Activated CD4-positive, alpha-beta T cell treated with anti-CD3 and anti-CD28 coated beads, Interleukin-2, amount 10 ng/mL, durations not matched to agents 7 days and 5 days (primary cell): ENCODE data around the gene TMEM163. TPM values are rescaled to one million over a fixed set of nuclear protein-coding genes. Genes with fewer than 3 reads are reported as not detected.
"Not testable (repeated sequence)": the region's sequence is repeated elsewhere in the genome, so short reads cannot be mapped to it uniquely, and the experiment has no call there.

Experiments
- CTCF ChIA-PET: fragments of 350-600 bp; sonication (Branson Sonifier 250); formaldehyde crosslinking; loops from one replicate; lab custom pipeline; 2021; ENCODE audit warnings: antibody characterized with exemption; lab: Charles Lee
- POLR2A ChIA-PET: fragments of 350-600 bp; sonication (Branson Sonifier 250); formaldehyde crosslinking; loops from one replicate; lab custom pipeline; 2021; ENCODE audit warnings: antibody characterized with exemption; lab: Charles Lee
- DNase-seq: peaks from one replicate; pipeline ENCODE4 v3.0.0-alpha.2; 2020
- H3K27ac Mint-ChIP-seq: one replicate; pipeline ENCODE4 v1.8.0; 2021; ENCODE audit warnings: mild to moderate bottlenecking, moderate library complexity, mixed read lengths
- H3K27me3 Mint-ChIP-seq: one replicate; pipeline ENCODE4 v1.8.0; 2021; ENCODE audit warnings: mixed read lengths
- H3K36me3 Mint-ChIP-seq: one replicate; pipeline ENCODE4 v1.8.0; 2021; ENCODE audit warnings: low read depth, mixed read lengths
- H3K4me1 Mint-ChIP-seq: one replicate; pipeline ENCODE4 v1.8.0; 2021; ENCODE audit warnings: mixed read lengths
- H3K4me3 Mint-ChIP-seq: one replicate; pipeline ENCODE4 v1.8.0; 2021; ENCODE audit warnings: mild to moderate bottlenecking, moderate library complexity, mixed read lengths
- H3K9me3 Mint-ChIP-seq: one replicate; pipeline ENCODE4 v1.8.0; 2021; ENCODE audit warnings: mixed read lengths
- total RNA-seq, 2 experiments: library from RNA; stranded (reverse); gene quantifications; one replicate each; pipeline ENCODE4 v1.2.3, GENCODE V29; 2021

The TMEM163 gene
- total RNA-seq, 2 experiments from 2014 or later, result not detected

DNA sequence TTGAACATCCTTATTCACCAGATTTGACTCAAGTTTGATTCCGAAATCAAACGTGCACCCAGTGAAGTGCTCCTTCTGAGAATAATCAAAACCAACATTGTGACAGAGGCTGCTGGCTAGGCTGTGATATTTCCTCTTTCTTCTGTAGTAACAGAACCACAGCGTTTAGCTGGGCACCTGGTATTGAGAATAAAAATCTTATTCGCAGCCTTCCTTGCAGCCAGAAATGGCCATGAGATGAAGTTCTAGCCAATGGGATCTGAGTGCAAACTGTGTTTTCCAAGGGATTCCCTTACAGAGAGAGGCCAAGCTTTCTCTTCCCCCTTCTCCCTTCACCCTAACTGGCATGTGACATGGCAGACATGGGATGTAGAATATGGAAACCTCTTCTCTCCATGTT is 51.7 kb downstream of the TMEM163 start:
- H3K4me3 Mint-ChIP-seq, result no peak overlapping the region
- no peaks in the 10 kb centered on the region for H3K9me3 Mint-ChIP-seq
- ChIA-PET CTCF (no interaction called here), POLR2A (no interaction called here)
- DNase-seq, result no peak
- peaks cover 64% of the 10 kb centered on the region for H3K4me1 Mint-ChIP-seq
- peaks cover 5% of the 10 kb centered on the region for H3K36me3 Mint-ChIP-seq
- H3K27me3 Mint-ChIP-seq, result peaks cover 38% of the 10 kb centered on the region
- H3K27ac Mint-ChIP-seq, result peak overlapping the region; percentile 4

DNA sequence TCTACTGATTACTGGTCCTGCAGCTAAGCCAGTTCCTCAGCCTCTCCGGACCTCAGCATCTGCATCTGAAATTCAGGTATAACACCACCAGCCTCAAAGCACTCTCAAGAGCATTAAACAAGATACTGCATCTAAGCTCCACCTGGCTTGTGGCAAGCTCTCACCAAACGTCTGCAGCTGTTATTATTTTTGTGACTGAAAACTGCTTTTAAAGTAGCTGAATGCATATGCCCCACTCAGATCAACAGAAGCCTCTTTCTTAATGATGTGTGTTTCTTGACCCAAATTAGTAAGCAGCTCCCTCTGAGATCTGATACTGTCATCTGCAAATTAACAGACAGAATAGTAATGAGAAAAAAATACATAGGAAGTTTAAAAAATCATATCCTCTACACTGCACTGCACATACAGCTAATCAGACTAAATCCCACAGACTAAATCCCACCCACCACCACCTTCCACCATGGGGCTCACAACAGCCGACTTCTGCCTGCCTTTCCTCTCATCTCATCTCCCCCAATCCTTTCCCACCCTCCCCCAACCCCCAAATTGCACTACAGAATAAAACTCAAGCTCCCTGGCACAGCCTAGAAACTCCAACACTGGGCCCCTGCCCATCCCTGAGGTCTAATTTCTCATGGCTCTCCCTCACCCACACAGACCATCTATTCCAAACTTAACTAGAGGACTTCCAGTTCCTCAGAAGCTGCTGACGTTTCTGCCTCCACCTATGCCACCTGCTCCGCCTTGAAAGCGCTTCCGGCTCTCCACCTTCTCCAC is 52.9 kb downstream of the TMEM163 start:
- ChIA-PET POLR2A (no interaction called here), CTCF (interaction anchor here (1.1 to 1.4 kb wide), 2 partner anchors 9 to 22 kb away, joined by 3 to 5 read pairs; no protein-coding TSS in a partner anchor)
- Mint-ChIP-seq H3K9me3 (no peaks in the 10 kb centered on the region), H3K36me3 (no peaks in the 10 kb centered on the region), H3K27ac (no peak overlapping the region), H3K27me3 (peaks cover 38% of the 10 kb centered on the region), H3K4me3 (no peak overlapping the region), H3K4me1 (peaks cover 59% of the 10 kb centered on the region)
- DNase-seq, result no peak

DNA sequence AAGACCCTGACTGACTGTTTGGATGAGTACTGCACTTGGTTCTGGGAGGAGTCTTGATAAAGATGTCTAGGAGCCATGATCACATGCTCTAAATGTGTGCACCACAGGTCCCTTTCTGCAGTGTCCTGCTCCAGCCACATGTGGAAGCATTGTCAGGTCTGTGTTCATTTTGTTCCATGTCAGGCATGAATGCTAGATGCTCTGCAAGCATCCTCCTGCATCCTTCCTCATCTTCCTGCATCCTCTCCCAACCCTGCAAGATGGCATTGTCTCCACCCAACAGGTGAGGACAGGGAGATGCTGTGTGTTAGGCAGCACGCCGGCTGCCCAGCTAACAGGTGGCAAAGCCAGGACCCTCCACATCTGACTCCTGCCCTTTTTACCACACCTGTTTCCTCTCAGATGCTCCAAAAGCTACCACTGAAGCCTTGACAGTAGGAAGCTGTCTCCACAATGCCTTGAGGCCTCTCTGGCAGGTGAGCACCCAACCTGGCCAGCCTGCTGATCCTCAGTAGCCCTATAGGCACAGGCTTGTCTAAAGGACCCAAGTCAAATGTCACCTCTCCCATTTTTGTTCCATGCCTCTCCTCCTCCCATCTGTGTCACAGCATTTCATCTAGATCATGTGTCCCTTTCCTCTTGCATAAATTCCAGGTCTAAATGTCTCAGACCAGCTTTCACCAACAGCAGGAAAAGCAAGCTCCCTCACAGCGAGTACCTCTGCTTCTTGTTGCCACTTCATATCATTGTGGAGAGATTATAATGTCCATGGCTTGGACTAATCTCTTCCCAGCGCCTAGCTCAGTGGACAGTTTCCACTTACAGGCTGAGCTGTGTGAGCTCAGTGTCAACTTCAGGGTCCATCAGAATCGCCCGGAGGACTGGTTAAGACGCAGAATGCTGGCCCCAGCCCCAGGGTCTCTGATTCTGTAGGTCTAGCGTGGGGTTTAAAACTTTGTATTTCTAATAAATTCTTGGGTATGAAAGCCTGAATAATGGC is 55.0 kb downstream of the TMEM163 start:
- no peak overlapping the region for H3K27ac Mint-ChIP-seq
- CTCF ChIA-PET, result no interaction called here

DNA sequence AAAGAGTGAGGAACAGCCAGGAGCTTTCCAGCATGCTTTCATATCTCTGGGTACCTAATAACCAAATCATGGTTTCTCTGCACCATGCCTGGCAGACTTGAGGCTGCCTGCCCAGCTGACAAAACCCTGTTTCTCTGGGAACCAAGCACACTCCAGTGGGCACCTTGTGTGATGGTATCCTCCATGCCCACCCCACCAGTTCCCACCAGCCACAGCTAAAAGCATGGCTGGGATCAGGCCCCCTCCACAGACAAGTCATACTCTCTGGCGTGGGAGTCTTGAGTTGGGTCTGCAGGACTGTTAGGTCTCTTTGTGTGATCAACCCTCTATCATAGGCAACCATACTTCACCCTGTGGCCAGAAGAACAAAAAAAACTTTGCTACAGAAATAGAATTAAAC is 56.0 kb downstream of the TMEM163 start:
- POLR2A ChIA-PET, result no interaction called here
- Mint-ChIP-seq H3K27ac (no peak overlapping the region), H3K36me3 (no peaks in the 10 kb centered on the region), H3K9me3 (no peaks in the 10 kb centered on the region), H3K27me3 (peaks cover 38% of the 10 kb centered on the region), H3K4me3 (no peak overlapping the region), H3K4me1 (peaks cover 44% of the 10 kb centered on the region)
- no peak for DNase-seq
- CTCF ChIA-PET, result no interaction called here

More for the DNA sequence above, 55.0 kb downstream of the TMEM163 start:
- Mint-ChIP-seq H3K9me3 (no peaks in the 10 kb centered on the region), H3K4me1 (peaks cover 53% of the 10 kb centered on the region), H3K4me3 (no peak overlapping the region), H3K27me3 (peaks cover 38% of the 10 kb centered on the region), H3K36me3 (no peaks in the 10 kb centered on the region)
- POLR2A ChIA-PET, result no interaction called here
- no peak for DNase-seq

DNA sequence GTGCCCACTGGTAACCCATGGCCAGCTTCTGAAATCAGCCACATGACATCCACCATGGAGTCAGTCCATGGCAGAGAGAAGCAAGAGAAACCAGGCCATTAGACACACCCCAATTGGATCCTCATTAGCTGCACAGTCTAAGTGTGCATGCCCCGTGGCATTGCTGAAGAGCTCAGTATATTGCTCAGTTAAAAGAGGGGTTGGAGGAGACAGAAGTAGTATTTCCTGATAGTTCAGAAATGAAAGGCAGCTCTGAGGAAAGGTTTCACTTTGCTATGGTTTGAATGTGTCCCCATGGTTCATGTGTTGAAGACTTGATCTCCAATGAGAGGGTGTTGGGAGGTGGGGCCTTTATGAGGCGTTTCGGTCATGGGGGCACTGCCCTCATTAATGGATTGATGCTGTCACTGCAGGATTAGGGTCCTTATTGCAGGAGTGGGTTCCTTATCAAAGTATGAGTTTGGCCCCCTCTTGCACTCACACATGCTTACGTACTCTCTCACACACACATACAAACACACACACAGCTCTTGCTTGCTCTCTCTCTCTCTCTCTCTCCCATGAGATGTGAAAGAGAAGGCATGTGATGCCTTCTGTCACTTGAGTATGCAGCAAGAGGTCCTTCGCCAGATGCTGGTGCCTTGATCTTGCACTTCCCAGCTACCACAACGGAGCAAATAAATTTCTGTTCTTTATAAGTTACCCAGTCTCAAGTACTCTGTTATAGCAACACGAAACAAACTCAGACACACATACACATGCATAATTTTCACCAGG is 58.0 kb downstream of the TMEM163 start:
- ChIA-PET POLR2A (interaction anchor here (0.6 kb wide), 1 partner anchor 10 kb away, joined by 3 read pairs; no protein-coding TSS in a partner anchor), CTCF (interaction anchor here (1.0 kb wide), 1 partner anchor 63 kb away, joined by 3 read pairs; no protein-coding TSS in a partner anchor)
- Mint-ChIP-seq H3K4me3 (no peak overlapping the region), H3K27me3 (peaks cover 24% of the 10 kb centered on the region), H3K4me1 (peaks cover 41% of the 10 kb centered on the region), H3K9me3 (peaks cover 3% of the 10 kb centered on the region), H3K36me3 (peaks cover 2% of the 10 kb centered on the region), H3K27ac (no peak overlapping the region)
- DNase-seq, result no peak

DNA sequence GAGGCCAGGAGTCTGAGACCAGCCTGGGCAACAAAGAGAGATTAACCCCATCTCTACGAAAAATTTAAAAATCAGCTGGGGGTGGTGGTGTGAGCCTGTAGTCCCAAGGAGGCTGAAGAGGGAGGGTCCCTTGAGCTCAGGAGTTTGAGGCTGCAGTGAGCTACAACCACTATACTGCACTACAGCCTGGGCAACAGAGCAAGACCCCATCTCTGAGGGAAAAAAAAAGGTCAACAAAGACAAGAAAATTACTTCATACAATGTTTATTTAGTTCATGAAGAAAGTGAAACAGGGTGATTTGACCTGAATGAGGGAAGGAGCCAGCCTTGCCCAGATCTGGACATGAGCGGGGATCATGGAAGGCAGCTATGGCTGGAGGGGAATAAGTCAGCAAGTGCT is 59.1 kb downstream of the TMEM163 start:
- peaks cover 3% of the 10 kb centered on the region for H3K9me3 Mint-ChIP-seq
- no peak for DNase-seq
- POLR2A ChIA-PET, result no interaction called here
- CTCF ChIA-PET, result no interaction called here
- peaks cover 35% of the 10 kb centered on the region for H3K4me1 Mint-ChIP-seq
- H3K27me3 Mint-ChIP-seq, result peaks cover 18% of the 10 kb centered on the region
- no peak overlapping the region for H3K4me3 Mint-ChIP-seq
- peaks cover 2% of the 10 kb centered on the region for H3K36me3 Mint-ChIP-seq
- no peak overlapping the region for H3K27ac Mint-ChIP-seq

DNA sequence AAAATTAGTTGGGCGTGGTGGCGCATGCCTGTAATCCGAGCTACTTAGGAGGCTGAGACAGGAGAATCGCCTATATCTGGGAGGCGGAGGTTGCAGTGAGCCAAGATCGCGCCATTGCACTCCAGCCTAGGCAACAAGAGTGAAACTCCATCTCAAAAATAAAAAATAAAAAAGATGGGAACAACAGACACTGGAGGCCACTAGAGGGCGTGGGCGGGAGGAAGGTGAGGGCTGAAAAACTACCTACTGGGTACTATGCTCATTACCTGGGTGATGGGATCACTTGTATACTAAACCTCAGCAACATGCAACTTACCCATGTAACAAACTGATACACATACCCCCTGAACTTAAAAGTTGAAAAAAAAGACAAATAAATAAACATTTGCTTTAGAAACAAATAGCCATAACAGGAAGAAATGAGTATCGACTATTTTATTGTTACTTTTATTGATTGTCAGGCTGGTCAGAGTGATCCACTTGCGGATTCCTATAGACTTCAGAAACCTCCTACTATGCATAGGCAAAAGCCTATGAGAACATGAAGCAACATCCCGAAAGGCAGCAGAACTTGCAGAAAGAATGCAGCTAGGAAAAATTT is 61.0 kb downstream of the TMEM163 start:
- ChIA-PET POLR2A (no interaction called here), CTCF (interaction anchor here (0.8 to 1.9 kb wide), 3 partner anchors 8 to 21 kb away, joined by 3 to 4 read pairs (median 3); no protein-coding TSS in a partner anchor)
- peaks cover 2% of the 10 kb centered on the region for H3K36me3 Mint-ChIP-seq
- H3K4me1 Mint-ChIP-seq, result peaks cover 35% of the 10 kb centered on the region
- H3K4me3 Mint-ChIP-seq, result no peak overlapping the region
- H3K9me3 Mint-ChIP-seq, result peaks cover 3% of the 10 kb centered on the region
- peak overlapping the region; percentile 25 for H3K27ac Mint-ChIP-seq
- H3K27me3 Mint-ChIP-seq, result peaks cover 3% of the 10 kb centered on the region
- DNase-seq, result peak; percentile 39

DNA sequence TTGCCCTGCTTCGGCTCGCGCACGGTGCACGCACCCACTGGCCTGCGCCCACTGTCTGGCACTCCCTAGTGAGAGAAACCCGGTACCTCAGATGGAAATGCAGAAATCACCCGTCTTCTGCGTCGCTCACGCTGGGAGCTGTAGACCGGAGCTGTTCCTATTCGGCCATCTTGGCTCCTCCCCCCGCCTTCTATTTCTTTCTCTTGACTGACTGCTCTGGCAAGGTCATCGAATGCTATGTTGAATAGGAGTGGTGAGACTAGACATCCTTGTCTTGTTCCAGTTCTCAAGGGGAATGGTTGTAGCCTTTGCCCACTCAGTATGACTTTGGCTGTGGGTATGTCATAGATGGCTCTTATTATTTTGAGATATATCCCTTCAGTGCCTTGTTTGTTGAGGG is 62.4 kb downstream of the TMEM163 start:
- Mint-ChIP-seq H3K4me1 (peaks cover 35% of the 10 kb centered on the region), H3K27ac (peak overlapping the region; percentile 43)
- H3K36me3 Mint-ChIP-seq, H3K4me3 Mint-ChIP-seq, H3K9me3 Mint-ChIP-seq, POLR2A ChIA-PET, DNase-seq, H3K27me3 Mint-ChIP-seq: not testable (repeated sequence)
- CTCF ChIA-PET, result interaction anchor here (1.9 kb wide), 1 partner anchor 17 kb away, joined by 4 read pairs; no protein-coding TSS in a partner anchor

DNA sequence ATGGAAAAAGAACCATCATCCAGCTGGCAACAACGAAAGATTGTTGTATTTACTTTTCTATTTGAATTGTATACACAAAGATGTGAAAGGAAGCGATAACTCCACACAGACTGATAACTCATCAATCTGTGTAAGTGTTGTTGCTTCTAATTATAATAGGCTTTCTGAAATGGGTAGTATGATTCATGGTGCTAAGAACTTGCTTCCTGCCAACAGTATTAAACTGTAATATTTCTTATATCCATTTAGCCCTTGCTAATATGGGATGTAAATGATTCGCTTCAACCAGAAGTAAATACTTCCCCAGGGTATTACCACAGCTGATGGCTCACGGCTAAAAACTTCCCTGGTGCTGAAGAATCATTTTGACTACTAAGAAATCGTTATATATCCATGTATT is 70.2 kb downstream of the TMEM163 start:
- Mint-ChIP-seq H3K9me3 (no peaks in the 10 kb centered on the region), H3K36me3 (no peaks in the 10 kb centered on the region), H3K4me1 (no peaks in the 10 kb centered on the region), H3K27me3 (peaks cover 1% of the 10 kb centered on the region), H3K27ac (no peak overlapping the region), H3K4me3 (no peak overlapping the region)
- POLR2A ChIA-PET, result no interaction called here
- DNase-seq, result no peak
- CTCF ChIA-PET, result no interaction called here

DNA sequence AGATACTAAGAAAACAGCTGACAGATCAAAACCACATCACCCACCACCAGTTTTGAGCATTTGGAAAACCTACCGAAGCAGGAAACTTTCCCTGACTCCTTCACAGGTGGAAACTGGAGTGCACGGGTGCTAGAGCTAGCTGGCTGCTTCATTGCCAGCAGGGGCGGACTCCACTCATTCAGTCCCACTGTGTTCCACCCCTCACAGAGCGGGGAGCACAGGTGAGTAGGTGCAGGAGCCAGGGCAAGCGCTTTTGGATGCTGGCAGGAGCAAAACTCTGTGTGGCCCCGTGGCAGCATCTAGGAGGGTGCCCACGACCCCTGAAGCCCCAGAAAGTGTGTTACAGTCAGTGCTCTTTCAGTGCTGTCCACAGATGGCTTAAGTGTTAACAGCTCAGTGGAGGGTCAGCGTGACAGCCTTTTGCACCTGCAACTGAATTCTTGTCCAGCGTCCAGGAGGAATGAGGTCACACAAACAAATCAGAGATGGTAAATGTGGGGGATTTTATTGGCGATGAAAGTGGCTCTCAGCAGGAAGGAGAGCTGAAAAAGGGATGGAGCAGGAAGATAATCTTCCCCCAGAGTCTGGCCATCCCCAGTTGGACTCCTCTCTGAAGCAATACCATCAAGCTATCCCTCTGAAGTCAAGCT is 71.1 kb downstream of the TMEM163 start:
- DNase-seq, result no peak
- H3K27me3 Mint-ChIP-seq, result peaks cover 1% of the 10 kb centered on the region
- ChIA-PET CTCF (no interaction called here), POLR2A (no interaction called here)
- no peaks in the 10 kb centered on the region for H3K36me3 Mint-ChIP-seq
- H3K9me3 Mint-ChIP-seq, result no peaks in the 10 kb centered on the region
- no peaks in the 10 kb centered on the region for H3K4me1 Mint-ChIP-seq
- no peak overlapping the region for H3K4me3 Mint-ChIP-seq
- no peak overlapping the region for H3K27ac Mint-ChIP-seq

DNA sequence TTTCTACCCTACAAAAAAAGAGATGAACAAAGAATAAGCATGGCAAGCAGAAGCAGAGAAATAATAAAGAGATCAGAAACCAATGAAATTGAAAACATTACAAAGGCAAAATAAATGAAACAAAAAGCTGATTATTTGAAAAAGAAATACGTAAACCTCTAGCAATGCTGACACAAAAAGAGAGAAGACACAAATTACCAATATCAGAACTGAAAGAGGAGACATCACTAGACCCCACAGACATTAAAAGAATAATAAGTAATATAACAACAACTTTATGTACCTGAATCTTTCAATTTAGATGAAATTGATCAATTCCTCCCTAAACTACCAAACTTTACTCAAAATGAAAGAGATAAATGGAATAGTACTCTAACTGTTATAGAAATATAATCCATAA is 75.9 kb downstream of the TMEM163 start:
- Mint-ChIP-seq H3K9me3 (no peaks in the 10 kb centered on the region), H3K4me3 (no peak overlapping the region), H3K36me3 (no peaks in the 10 kb centered on the region), H3K27me3 (peaks cover 11% of the 10 kb centered on the region), H3K27ac (no peak overlapping the region), H3K4me1 (no peaks in the 10 kb centered on the region)
- DNase-seq, result no peak
- ChIA-PET CTCF (no interaction called here), POLR2A (no interaction called here)
